Liver (tissue), 9 donors: Measurements from ENCODE around the gene LITAFD. TPM values are rescaled to one million over a fixed set of nuclear protein-coding genes. Genes with fewer than 3 reads are reported as not detected.

Experiments used
- DNase-seq: peaks from one replicate; pipeline ENCODE4 v3.0.0-alpha.2; 2017; ENCODE audit warnings: low spot score
- H3K27ac ChIP-seq, 2 donors: one replicate each; pipeline ENCODE4 v1.7.0; 2013; ENCODE audit warnings: inconsistent platforms in 2 of 2, low read length in 2 of 2, control low read depth in 1 of 2, low read depth in 1 of 2, mild to moderate bottlenecking in 1 of 2
- H3K27me3 ChIP-seq, 4 donors: one replicate each; pipeline versions ENCODE4 v1.6.1 to v1.7.0; 2013; ENCODE audit warnings: low read length in 3 of 4, inconsistent platforms in 1 of 4, mild to moderate bottlenecking in 1 of 4, moderate library complexity in 1 of 4; ENCODE audit not compliant: control insufficient read depth in 4 of 4, insufficient read depth in 4 of 4
- H3K36me3 ChIP-seq, 4 donors: one replicate each; pipeline versions ENCODE4 v1.6.1 to v1.7.0; 2013; ENCODE audit warnings: low read length in 3 of 4, mild to moderate bottlenecking in 3 of 4, low read depth in 1 of 4, moderate library complexity in 1 of 4; ENCODE audit not compliant: control insufficient read depth in 4 of 4, insufficient read depth in 3 of 4
- H3K4me1 ChIP-seq, 4 donors: one replicate each; pipeline versions ENCODE4 v1.6.1 to v1.7.0; 2013; ENCODE audit warnings: low read length in 3 of 4, mild to moderate bottlenecking in 3 of 4, moderate library complexity in 1 of 4; ENCODE audit not compliant: control insufficient read depth in 4 of 4, insufficient read depth in 4 of 4
- H3K4me3 ChIP-seq, 3 donors: one replicate each; pipeline versions ENCODE4 v1.6.1 to v1.7.0; 2013; ENCODE audit warnings: low read length in 3 of 3, control low read depth in 1 of 3, low read depth in 1 of 3, mild to moderate bottlenecking in 1 of 3
- H3K9ac ChIP-seq, 2 donors: one replicate each; pipeline ENCODE4 v1.7.0; 2013; ENCODE audit warnings: low read length in 2 of 2, mild to moderate bottlenecking in 2 of 2, moderate library complexity in 2 of 2, control low read depth in 1 of 2, low read depth in 1 of 2
- H3K9me3 ChIP-seq, 4 donors: one replicate each; pipeline versions ENCODE4 v1.6.1 to v1.7.0; 2013; ENCODE audit warnings: low read length in 3 of 4; ENCODE audit not compliant: control insufficient read depth in 4 of 4
- EGR1 ChIP-seq, 2 donors: IDR thresholded peaks; 2 replicates each; pipeline ENCODE4 v1.6.1; 2016 to 2018; ENCODE audit warnings: antibody characterized with exemption in 2 of 2, low read depth in 2 of 2
- FOXA1 ChIP-seq: IDR thresholded peaks from 2 replicates; pipeline ENCODE4 v1.6.1; 2016; ENCODE audit warnings: antibody characterized with exemption
- FOXA2 ChIP-seq: IDR thresholded peaks from 2 replicates; pipeline ENCODE4 v1.6.1; 2016; ENCODE audit warnings: antibody characterized with exemption
- GABPA ChIP-seq, 2 donors: IDR thresholded peaks in 1 of 2; conservative IDR thresholded peaks in 1 of 2; 2 replicates each; pipeline ENCODE4 v1.6.1; 2016; ENCODE audit warnings: antibody characterized with exemption in 2 of 2, mild to moderate bottlenecking in 1 of 2, moderate library complexity in 1 of 2
- HNF4A ChIP-seq, 2 donors: conservative IDR thresholded peaks; 2 replicates each; pipeline ENCODE4 v1.6.1; 2016; ENCODE audit warnings: antibody characterized with exemption in 2 of 2, mild to moderate bottlenecking in 2 of 2
- HNF4G ChIP-seq: IDR thresholded peaks from 2 replicates; pipeline ENCODE4 v1.6.1; 2016; ENCODE audit warnings: antibody characterized with exemption
- JUND ChIP-seq, 2 donors: IDR thresholded peaks; 2 replicates each; pipeline ENCODE4 v1.6.1; 2016; ENCODE audit warnings: antibody characterized with exemption in 2 of 2
- NR2F2 ChIP-seq: IDR thresholded peaks from 2 replicates; pipeline ENCODE4 v1.6.1; 2016; ENCODE audit warnings: antibody characterized with exemption
- RAD21 ChIP-seq, 2 donors: IDR thresholded peaks; 2 replicates each; pipeline ENCODE4 v1.6.1; 2016; ENCODE audit warnings: antibody characterized with exemption in 2 of 2, mild to moderate bottlenecking in 2 of 2
- RXRA ChIP-seq, 2 donors: IDR thresholded peaks; 2 replicates each; pipeline ENCODE4 v1.6.1; 2017 to 2018; ENCODE audit warnings: antibody characterized with exemption in 2 of 2, mild to moderate bottlenecking in 1 of 2
- SP1 ChIP-seq: IDR thresholded peaks from 2 replicates; pipeline ENCODE4 v1.6.1; 2018; ENCODE audit warnings: antibody characterized with exemption, mild to moderate bottlenecking
- TAF1 ChIP-seq: conservative IDR thresholded peaks from 2 replicates; pipeline ENCODE4 v1.6.1; 2016; ENCODE audit warnings: antibody characterized with exemption, mild to moderate bottlenecking
- YY1 ChIP-seq: IDR thresholded peaks from 2 replicates; pipeline ENCODE4 v1.6.1; 2016; ENCODE audit warnings: antibody characterized with exemption, mild to moderate bottlenecking
- WGBS: extraction: QIAGEN DNeasy Blood & Tissue Kit; methylation state at CpG from one replicate; pipeline ENCODE4 v1.1.7; 2013; 5-methylcytosine and 5-hydroxymethylcytosine counted together
- polyA plus RNA-seq, 2 donors: library from polyadenylated mRNA; stranded (reverse) in 1 of 2; unstranded in 1 of 2; fragments of 200-250 nt in 1 of 2; fragments of >200 nt in 1 of 2; fragmentation: Nextera tagmentation in 1 of 2; extraction: Ambion mirVana in 1 of 2; gene quantifications; one replicate each; pipeline versions ENCODE4 v1.2.1 to v1.2.3, GENCODE V29; 2013 to 2015
- total RNA-seq, 2 donors: library from RNA; depleted of rRNA; stranded (reverse); fragments of >200 nt; gene quantifications; one replicate each; pipeline ENCODE4 v1.2.3, GENCODE V29; 2014
- TF ChIP-seq, protein P1 (sequence below): fragments of 150-350 bp; IDR thresholded peaks from 2 replicates; pipeline ENCODE4 v1.5.1; 2017; ENCODE audit warnings: improper control_type of control experiment, low read depth, low read length; ENCODE audit not compliant: missing input control
- TF ChIP-seq, protein P2 (sequence below): IDR thresholded peaks from 2 replicates; pipeline ENCODE4 v1.6.1; 2016; ENCODE audit warnings: antibody characterized with exemption
- TF ChIP-seq, protein P3 (sequence below): IDR thresholded peaks from 2 replicates; pipeline ENCODE4 v1.6.1; 2016; ENCODE audit warnings: antibody characterized with exemption
- TF ChIP-seq, protein P4 (sequence below): IDR thresholded peaks from 2 replicates; pipeline ENCODE4 v1.6.1; 2016; ENCODE audit warnings: antibody characterized with exemption, mild to moderate bottlenecking
- TF ChIP-seq, protein P5 (sequence below): IDR thresholded peaks from 2 replicates; pipeline ENCODE4 v1.6.1; 2016; ENCODE audit warnings: antibody characterized with exemption
- donor health status: healthy.
- donor health status: healthy.
- donor health status: healthy.
- donor health status: healthy.
- donor health status: healthy.

The LITAFD gene
- total and polyA plus RNA-seq, 4 donors: not detected

DNA sequence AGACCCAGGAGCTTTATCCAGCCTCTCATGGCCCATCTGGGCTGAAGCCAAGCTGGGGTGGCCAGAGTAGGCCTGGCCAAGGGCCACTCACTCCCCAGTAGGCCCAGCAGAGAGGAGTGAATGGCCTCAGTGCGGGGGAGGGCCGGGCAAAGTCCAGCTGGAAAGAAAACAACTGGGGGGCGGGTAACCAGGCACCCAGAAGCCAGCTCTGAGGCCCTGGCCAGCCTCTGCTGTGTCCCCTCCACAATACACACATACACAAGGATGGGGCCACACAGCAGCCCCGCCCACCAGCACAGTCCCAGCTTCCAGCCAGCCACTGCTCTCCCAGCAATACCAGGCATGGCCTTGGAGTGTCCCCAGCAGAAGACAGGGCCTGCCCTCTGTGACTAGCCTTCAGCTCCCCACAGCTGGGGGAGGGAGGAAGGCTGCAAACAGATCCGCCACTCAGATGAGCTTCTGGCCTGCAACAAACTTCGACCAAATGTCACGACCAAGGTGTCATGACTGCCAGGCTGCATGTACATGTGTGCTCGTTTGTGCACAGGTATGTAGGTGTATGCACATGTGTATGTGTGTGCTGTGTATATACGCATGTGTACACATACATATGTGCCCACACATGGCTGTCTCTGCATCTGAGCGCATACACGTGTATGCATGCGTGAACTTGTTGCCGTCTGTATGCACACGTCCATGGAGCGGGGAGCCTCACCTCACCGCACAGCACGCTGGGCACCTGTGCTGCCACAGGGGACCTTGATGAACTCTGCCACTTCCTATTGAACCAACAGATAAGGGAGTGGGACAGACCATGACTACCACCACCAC is 18.3 kb upstream of the LITAFD start:
- Histone ChIP-seq H3K4me3 (peak overlapping the region in 1 of 3 donors; percentile 4), H3K27me3 (no peaks in the 10 kb centered on the region), H3K27ac (peak overlapping the region; percentile 91 to 93), H3K9ac (peak overlapping the region in 1 of 2 donors; percentile 15), H3K4me1 (peaks cover 29 to 79% (median 61%) of the 10 kb centered on the region in 4 donors), H3K36me3 (peaks cover 0 to 2% (median 0%) of the 10 kb centered on the region in 4 donors), H3K9me3 (no peaks in the 10 kb centered on the region)
- WGBS: 27% methylated on average over 17 of the region's 17 CpGs
- TF ChIP-seq, protein P1, sequence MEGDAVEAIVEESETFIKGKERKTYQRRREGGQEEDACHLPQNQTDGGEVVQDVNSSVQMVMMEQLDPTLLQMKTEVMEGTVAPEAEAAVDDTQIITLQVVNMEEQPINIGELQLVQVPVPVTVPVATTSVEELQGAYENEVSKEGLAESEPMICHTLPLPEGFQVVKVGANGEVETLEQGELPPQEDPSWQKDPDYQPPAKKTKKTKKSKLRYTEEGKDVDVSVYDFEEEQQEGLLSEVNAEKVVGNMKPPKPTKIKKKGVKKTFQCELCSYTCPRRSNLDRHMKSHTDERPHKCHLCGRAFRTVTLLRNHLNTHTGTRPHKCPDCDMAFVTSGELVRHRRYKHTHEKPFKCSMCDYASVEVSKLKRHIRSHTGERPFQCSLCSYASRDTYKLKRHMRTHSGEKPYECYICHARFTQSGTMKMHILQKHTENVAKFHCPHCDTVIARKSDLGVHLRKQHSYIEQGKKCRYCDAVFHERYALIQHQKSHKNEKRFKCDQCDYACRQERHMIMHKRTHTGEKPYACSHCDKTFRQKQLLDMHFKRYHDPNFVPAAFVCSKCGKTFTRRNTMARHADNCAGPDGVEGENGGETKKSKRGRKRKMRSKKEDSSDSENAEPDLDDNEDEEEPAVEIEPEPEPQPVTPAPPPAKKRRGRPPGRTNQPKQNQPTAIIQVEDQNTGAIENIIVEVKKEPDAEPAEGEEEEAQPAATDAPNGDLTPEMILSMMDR: peak; percentile 43
- peak; percentile 77 for TF ChIP-seq YY1
- TF ChIP-seq RAD21 (IDR thresholded peaks at IDR 0.05): peak; percentile 48 to 70
- TF ChIP-seq, protein P2, sequence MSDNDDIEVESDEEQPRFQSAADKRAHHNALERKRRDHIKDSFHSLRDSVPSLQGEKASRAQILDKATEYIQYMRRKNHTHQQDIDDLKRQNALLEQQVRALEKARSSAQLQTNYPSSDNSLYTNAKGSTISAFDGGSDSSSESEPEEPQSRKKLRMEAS: peak; percentile 81
- peak; percentile 81 for TF ChIP-seq FOXA2
- peak; percentile 94 to 95 for TF ChIP-seq RXRA (IDR thresholded peaks at IDR 0.05)
- TF ChIP-seq NR2F2: peak; percentile 53
- TF ChIP-seq, protein P3, sequence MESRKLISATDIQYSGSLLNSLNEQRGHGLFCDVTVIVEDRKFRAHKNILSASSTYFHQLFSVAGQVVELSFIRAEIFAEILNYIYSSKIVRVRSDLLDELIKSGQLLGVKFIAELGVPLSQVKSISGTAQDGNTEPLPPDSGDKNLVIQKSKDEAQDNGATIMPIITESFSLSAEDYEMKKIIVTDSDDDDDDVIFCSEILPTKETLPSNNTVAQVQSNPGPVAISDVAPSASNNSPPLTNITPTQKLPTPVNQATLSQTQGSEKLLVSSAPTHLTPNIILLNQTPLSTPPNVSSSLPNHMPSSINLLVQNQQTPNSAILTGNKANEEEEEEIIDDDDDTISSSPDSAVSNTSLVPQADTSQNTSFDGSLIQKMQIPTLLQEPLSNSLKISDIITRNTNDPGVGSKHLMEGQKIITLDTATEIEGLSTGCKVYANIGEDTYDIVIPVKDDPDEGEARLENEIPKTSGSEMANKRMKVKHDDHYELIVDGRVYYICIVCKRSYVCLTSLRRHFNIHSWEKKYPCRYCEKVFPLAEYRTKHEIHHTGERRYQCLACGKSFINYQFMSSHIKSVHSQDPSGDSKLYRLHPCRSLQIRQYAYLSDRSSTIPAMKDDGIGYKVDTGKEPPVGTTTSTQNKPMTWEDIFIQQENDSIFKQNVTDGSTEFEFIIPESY: peak; percentile 82
- TF ChIP-seq TAF1: no peak
- TF ChIP-seq, protein P4, sequence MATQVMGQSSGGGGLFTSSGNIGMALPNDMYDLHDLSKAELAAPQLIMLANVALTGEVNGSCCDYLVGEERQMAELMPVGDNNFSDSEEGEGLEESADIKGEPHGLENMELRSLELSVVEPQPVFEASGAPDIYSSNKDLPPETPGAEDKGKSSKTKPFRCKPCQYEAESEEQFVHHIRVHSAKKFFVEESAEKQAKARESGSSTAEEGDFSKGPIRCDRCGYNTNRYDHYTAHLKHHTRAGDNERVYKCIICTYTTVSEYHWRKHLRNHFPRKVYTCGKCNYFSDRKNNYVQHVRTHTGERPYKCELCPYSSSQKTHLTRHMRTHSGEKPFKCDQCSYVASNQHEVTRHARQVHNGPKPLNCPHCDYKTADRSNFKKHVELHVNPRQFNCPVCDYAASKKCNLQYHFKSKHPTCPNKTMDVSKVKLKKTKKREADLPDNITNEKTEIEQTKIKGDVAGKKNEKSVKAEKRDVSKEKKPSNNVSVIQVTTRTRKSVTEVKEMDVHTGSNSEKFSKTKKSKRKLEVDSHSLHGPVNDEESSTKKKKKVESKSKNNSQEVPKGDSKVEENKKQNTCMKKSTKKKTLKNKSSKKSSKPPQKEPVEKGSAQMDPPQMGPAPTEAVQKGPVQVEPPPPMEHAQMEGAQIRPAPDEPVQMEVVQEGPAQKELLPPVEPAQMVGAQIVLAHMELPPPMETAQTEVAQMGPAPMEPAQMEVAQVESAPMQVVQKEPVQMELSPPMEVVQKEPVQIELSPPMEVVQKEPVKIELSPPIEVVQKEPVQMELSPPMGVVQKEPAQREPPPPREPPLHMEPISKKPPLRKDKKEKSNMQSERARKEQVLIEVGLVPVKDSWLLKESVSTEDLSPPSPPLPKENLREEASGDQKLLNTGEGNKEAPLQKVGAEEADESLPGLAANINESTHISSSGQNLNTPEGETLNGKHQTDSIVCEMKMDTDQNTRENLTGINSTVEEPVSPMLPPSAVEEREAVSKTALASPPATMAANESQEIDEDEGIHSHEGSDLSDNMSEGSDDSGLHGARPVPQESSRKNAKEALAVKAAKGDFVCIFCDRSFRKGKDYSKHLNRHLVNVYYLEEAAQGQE: peak; percentile 88
- peak; percentile 97 for TF ChIP-seq HNF4G
- TF ChIP-seq EGR1 (IDR thresholded peaks at IDR 0.05; ENCODE audit: low read depth in 2 of 2): peak; percentile 99 to 100
- TF ChIP-seq SP1: peak; percentile 98
- TF ChIP-seq GABPA (IDR thresholded peaks at IDR 0.05 in 1 of 2, conservative IDR thresholded peaks at IDR 0.05 in 1 of 2): peak in 1 of 2 donors; percentile 40
- TF ChIP-seq, protein P5, sequence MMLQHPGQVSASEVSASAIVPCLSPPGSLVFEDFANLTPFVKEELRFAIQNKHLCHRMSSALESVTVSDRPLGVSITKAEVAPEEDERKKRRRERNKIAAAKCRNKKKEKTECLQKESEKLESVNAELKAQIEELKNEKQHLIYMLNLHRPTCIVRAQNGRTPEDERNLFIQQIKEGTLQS: no peak
- TF ChIP-seq FOXA1: peak; percentile 70
- TF ChIP-seq HNF4A (conservative IDR thresholded peaks at IDR 0.05): peak; percentile 93 to 97
- TF ChIP-seq JUND (IDR thresholded peaks at IDR 0.05): peak; percentile 71 to 79
- peak; percentile 80 for DNase-seq
